Measurements from ENCODE around the gene RNASE13. TPM values are rescaled to one million over a fixed set of nuclear protein-coding genes. Genes with fewer than 3 reads are reported as not detected.
"Not testable (repeated sequence)": the region's sequence is repeated elsewhere in the genome, so short reads cannot be mapped to it uniquely, and the experiment has no call there.

RNASE13 gene
- total RNA-seq, 1 experiment from 2014 or later: not detected

GRCh38 chr14:21015312-21015711 lies 19.3 kb downstream of the RNASE13 start:
- POLR2A ChIA-PET (ENCODE audit: unreplicated experiment): no interaction called here
- no peaks in the 10 kb centered on the region for H3K4me1 ChIP-seq (replicated peaks; ENCODE audit: insufficient read depth)
- BruUV-seq (replicated peaks): no TSS peak

GRCh38 chr14:21014761-21015190 lies 19.8 kb downstream of the RNASE13 start:
- ChIA-PET CTCF (interaction anchor here (0.5 to 2.5 kb wide), 13 partner anchors 9 to 269 kb away, joined by 3 to 20 read pairs (median 4); partner anchors contain the start of genes ARHGEF40 and SLC39A2), POLR2A (ENCODE audit: unreplicated experiment) (interaction anchor here (0.7 to 0.8 kb wide), 2 partner anchors 17 to 588 kb away, joined by 6 to 17 read pairs; no protein-coding TSS in a partner anchor)
- H3K27ac ChIP-seq: no peak overlapping the region
- TF ChIP-seq EZH2 (IDR thresholded peaks at IDR 0.05; ENCODE audit: low read depth) (no peak), CTCF (conservative IDR thresholded peaks at IDR 0.05) (peak; percentile 83)
- H3K9me3 ChIP-seq (ENCODE audit: insufficient read depth, low read depth): no peaks in the 10 kb centered on the region
- no peak overlapping the region for H2AFZ ChIP-seq
- no peaks in the 10 kb centered on the region for H3F3A ChIP-seq (ENCODE audit: insufficient read depth, low read depth)
- no peak overlapping the region for H3K4me2 ChIP-seq
- no TSS peak for BruUV-seq (replicated peaks)
- intact Hi-C loops (cut with micrococcal nuclease; ENCODE audit: unreplicated experiment): loop anchor here (1.0 to 10.0 kb wide), 3 partner anchors 26 to 90 kb away; no protein-coding TSS in a partner anchor
- no peak overlapping the region for H3K4me3 ChIP-seq
- H3K27me3 ChIP-seq (ENCODE audit: insufficient read depth, low read depth): no peaks in the 10 kb centered on the region
- no peaks in the 10 kb centered on the region for H3K9me2 ChIP-seq (ENCODE audit: insufficient read depth)
- H4K20me1 ChIP-seq (ENCODE audit: insufficient read depth): no peaks in the 10 kb centered on the region
- DNase-seq: peak; percentile 55 to 69
- H3K4me1 ChIP-seq (replicated peaks; ENCODE audit: insufficient read depth): no peaks in the 10 kb centered on the region
- H3K79me2 ChIP-seq (ENCODE audit: low read depth): no peaks in the 10 kb centered on the region
- H3K36me3 ChIP-seq (ENCODE audit: low read depth): no peaks in the 10 kb centered on the region

More at GRCh38 chr14:21015312-21015711, 19.3 kb downstream of the RNASE13 start:
- CTCF ChIA-PET: interaction anchor here (0.5 to 2.5 kb wide), 12 partner anchors 9 to 268 kb away, joined by 3 to 20 read pairs (median 4); partner anchors contain the start of gene ARHGEF40
- H3K79me2 ChIP-seq (ENCODE audit: low read depth): no peaks in the 10 kb centered on the region
- no peaks in the 10 kb centered on the region for H3K9me3 ChIP-seq (ENCODE audit: insufficient read depth, low read depth)
- H3K36me3 ChIP-seq (ENCODE audit: low read depth): no peaks in the 10 kb centered on the region
- no peak overlapping the region for H3K27ac ChIP-seq
- H4K20me1 ChIP-seq (ENCODE audit: insufficient read depth): no peaks in the 10 kb centered on the region
- H3K27me3 ChIP-seq (ENCODE audit: insufficient read depth, low read depth): no peaks in the 10 kb centered on the region
- no peak for DNase-seq
- TF ChIP-seq CTCF (conservative IDR thresholded peaks at IDR 0.05) (no peak), EZH2 (IDR thresholded peaks at IDR 0.05; ENCODE audit: low read depth) (no peak)
- no peaks in the 10 kb centered on the region for H3K9me2 ChIP-seq (ENCODE audit: insufficient read depth)
- no peak overlapping the region for H3K4me2 ChIP-seq
- intact Hi-C loops (cut with micrococcal nuclease; ENCODE audit: unreplicated experiment): loop anchor here (10.0 kb wide), 1 partner anchor 49 kb away; no protein-coding TSS in a partner anchor
- no peaks in the 10 kb centered on the region for H3F3A ChIP-seq (ENCODE audit: insufficient read depth, low read depth)
- H2AFZ ChIP-seq: no peak overlapping the region
- H3K4me3 ChIP-seq: no peak overlapping the region

GRCh38 chr14:21011136-21011535 lies 23.5 kb downstream of the RNASE13 start:
- Histone ChIP-seq H3K4me1 (replicated peaks; ENCODE audit: insufficient read depth) (no peaks in the 10 kb centered on the region), H3K79me2 (ENCODE audit: low read depth) (no peaks in the 10 kb centered on the region), H3K4me2 (no peak overlapping the region), H3K9me2 (ENCODE audit: insufficient read depth) (no peaks in the 10 kb centered on the region), H3K9me3 (ENCODE audit: insufficient read depth, low read depth) (no peaks in the 10 kb centered on the region), H2AFZ (no peak overlapping the region), H3K4me3 (no peak overlapping the region), H4K20me1 (ENCODE audit: insufficient read depth) (no peaks in the 10 kb centered on the region), H3F3A (ENCODE audit: insufficient read depth, low read depth) (no peaks in the 10 kb centered on the region), H3K27ac (no peak overlapping the region), H3K36me3 (ENCODE audit: low read depth) (no peaks in the 10 kb centered on the region), H3K27me3 (ENCODE audit: insufficient read depth, low read depth) (no peaks in the 10 kb centered on the region)
- POLR2A ChIA-PET (ENCODE audit: unreplicated experiment): no interaction called here
- intact Hi-C loops (cut with micrococcal nuclease; ENCODE audit: unreplicated experiment): loop anchor here (10.0 kb wide), 1 partner anchor 54 kb away; no protein-coding TSS in a partner anchor
- DNase-seq: no peak
- CTCF ChIA-PET: no interaction called here
- BruUV-seq (replicated peaks): no TSS peak
- TF ChIP-seq EZH2 (IDR thresholded peaks at IDR 0.05; ENCODE audit: low read depth) (no peak), CTCF (conservative IDR thresholded peaks at IDR 0.05) (no peak)

- not testable (repeated sequence) for BruUV-seq (replicated peaks)
- intact Hi-C loops (cut with micrococcal nuclease; ENCODE audit: unreplicated experiment): loop anchor here (10.0 kb wide), 1 partner anchor 55 kb away; no protein-coding TSS in a partner anchor
Observed at GRCh38 chr14:21009721-21010120, 24.9 kb downstream of the RNASE13 start.

More at GRCh38 chr14:21009721-21010120, 24.9 kb downstream of the RNASE13 start:
- POLR2A ChIA-PET (ENCODE audit: unreplicated experiment): interaction anchor here (0.7 kb wide), 1 partner anchor 92 kb away, joined by 7 read pairs; no protein-coding TSS in a partner anchor
- H3F3A ChIP-seq (ENCODE audit: insufficient read depth, low read depth); H3K4me1 ChIP-seq (replicated peaks; ENCODE audit: insufficient read depth); DNase-seq; H3K27ac ChIP-seq; H3K36me3 ChIP-seq (ENCODE audit: low read depth); H3K9me3 ChIP-seq (ENCODE audit: insufficient read depth, low read depth); H3K27me3 ChIP-seq (ENCODE audit: insufficient read depth, low read depth); CTCF ChIA-PET; H3K4me2 ChIP-seq; H3K79me2 ChIP-seq (ENCODE audit: low read depth); H4K20me1 ChIP-seq (ENCODE audit: insufficient read depth); H3K4me3 ChIP-seq; H2AFZ ChIP-seq; H3K9me2 ChIP-seq (ENCODE audit: insufficient read depth): not testable (repeated sequence)

All from PC-9 (cell line).